Left cardiac atrium (tissue), 4 donors: ENCODE measurements around the gene EIF3K. TPM values are rescaled to one million over a fixed set of nuclear protein-coding genes. Genes with fewer than 3 reads are reported as not detected.
A peak's percentile ranks its signal among the peaks of the same experiment; 100 is the strongest.

Experiments
- ATAC-seq, 2 donors: fragments of 200-7000 bp; cut with Tn5 transposase; one replicate each; pipeline ENCODE4 v1.9.1; 2020; ENCODE audit warnings: mild to moderate bottlenecking in 2 of 2, moderate library complexity in 2 of 2
- DNase-seq: peaks from one replicate; pipeline ENCODE4 v3.0.0-alpha.2; 2020
- intact Hi-C, 2 donors: fragments of 100-400 bp; cut with DNase I; formaldehyde crosslinking; loops; one replicate each; pipeline versions ENCODE4 v1.14.1 to v1.15.1; 2022 to 2023
- total RNA-seq, 2 donors: library from RNA; stranded (reverse); fragmentation: NEBNext Ultra II Directional; extraction: Animal tissue kit (Norgen Biotek cat#: 25700); gene quantifications; one replicate each; pipeline ENCODE4 v1.2.1, GENCODE V29; 2021
- donor health status: DM: no; HTN: yes; CAD: no.
- donor health status: DM: no; HTN: yes; CAD: no; lungs with severe emphysema.
- donor health status: DM: yes; HTN: yes; CAD: no.
- donor health status: Dilated cardiomyopathy.

EIF3K gene
- total RNA-seq, 2 donors from 2014 or later, result 515 to 563 TPM

GRCh38 chr19:38661996-38662395, 43.0 kb downstream of the EIF3K start:
- intact Hi-C loops, result loop anchor here in 1 of 2 donors (2.0 kb wide), 1 partner anchor 47 kb away; no protein-coding TSS in a partner anchor
- ATAC-seq (no peak), DNase-seq (no peak)

GRCh38 chr19:38662537-38663155, 43.7 kb downstream of the EIF3K start:
- ATAC-seq, result no peak
- DNase-seq, result no peak
- intact Hi-C loops, result no loop called here

GRCh38 chr19:38663156-38663651, 44.2 kb downstream of the EIF3K start:
- ATAC-seq, result no peak
- no peak for DNase-seq
- intact Hi-C loops, result no loop called here

GRCh38 chr19:38663957-38664502, 45.0 kb downstream of the EIF3K start:
- peak; percentile 22 to 34 for ATAC-seq
- DNase-seq, result peak; percentile 55
- intact Hi-C loops, result no loop called here

- no peak for DNase-seq
- intact Hi-C loops, result loop anchor here in 1 of 2 donors (5.0 kb wide), 1 partner anchor 38 kb away; no protein-coding TSS in a partner anchor
- peak; percentile 18 to 26 for ATAC-seq
Measured at GRCh38 chr19:38664503-38665211, 45.7 kb downstream of the EIF3K start.

GRCh38 chr19:38665219-38665931, 46.4 kb downstream of the EIF3K start:
- DNase-seq, result no peak
- ATAC-seq, result no peak
- intact Hi-C loops, result loop anchor here in 1 of 2 donors (5.0 kb wide), 1 partner anchor 37 kb away; no protein-coding TSS in a partner anchor

- DNase-seq (peak; percentile 87), ATAC-seq (peak; percentile 34 to 58)
- intact Hi-C loops, result loop anchor here in 1 of 2 donors (5.0 kb wide), 1 partner anchor 36 kb away; no protein-coding TSS in a partner anchor
Measured at GRCh38 chr19:38665950-38666662, 47.1 kb downstream of the EIF3K start.

- peak; percentile 25 to 63 for ATAC-seq
- DNase-seq, result peak; percentile 72
- intact Hi-C loops, result loop anchor here in 1 of 2 donors (5.0 kb wide), 1 partner anchor 35 kb away; no protein-coding TSS in a partner anchor
Measured at GRCh38 chr19:38666663-38667511, 47.9 kb downstream of the EIF3K start.

GRCh38 chr19:38667661-38668171, 48.7 kb downstream of the EIF3K start:
- DNase-seq (no peak), ATAC-seq (no peak)
- intact Hi-C loops, result loop anchor here in 1 of 2 donors (5.0 kb wide), 1 partner anchor 35 kb away; no protein-coding TSS in a partner anchor

- ATAC-seq (no peak), DNase-seq (peak; percentile 22)
- intact Hi-C loops, result loop anchor here in 1 of 2 donors (5.0 kb wide), 1 partner anchor 33 kb away; no protein-coding TSS in a partner anchor
Measured at GRCh38 chr19:38669552-38669951, 50.6 kb downstream of the EIF3K start.

- intact Hi-C loops, result no loop called here
- no peak for DNase-seq
- peak in 1 of 2 donors; percentile 6 for ATAC-seq
Measured at GRCh38 chr19:38670921-38671398, 52.0 kb downstream of the EIF3K start.

GRCh38 chr19:38671654-38672053, 52.7 kb downstream of the EIF3K start:
- ATAC-seq (no peak), DNase-seq (no peak)
- intact Hi-C loops, result no loop called here

GRCh38 chr19:38673030-38673429, 54.0 kb downstream of the EIF3K start:
- intact Hi-C loops, result no loop called here
- ATAC-seq (no peak), DNase-seq (no peak)

- peak; percentile 48 to 76 for ATAC-seq
Measured at GRCh38 chr19:38674388-38675171, 55.6 kb downstream of the EIF3K start.

GRCh38 chr19:38675611-38676010, 56.6 kb downstream of the EIF3K start:
- intact Hi-C loops, result no loop called here
- ATAC-seq, result peak; percentile 4 to 39
- DNase-seq, result peak; percentile 19

More at GRCh38 chr19:38674388-38675171, 55.6 kb downstream of the EIF3K start:
- intact Hi-C loops, result no loop called here
- DNase-seq, result peak; percentile 31
